Natural killer cell (primary cell): ENCODE data around the gene MAST1. TPM values are rescaled to one million over a fixed set of nuclear protein-coding genes. Genes with fewer than 3 reads are reported as not detected.
A peak's percentile ranks its signal among the peaks of the same experiment; 100 is the strongest.

Source experiments
- ATAC-seq, 3 donors: fragments of 150-1000 bp in 2 of 3; fragments of 200-7000 bp in 1 of 3; cut with Tn5 transposase; 1 replicate in 1 of 3; 2 replicates in 2 of 3; pipeline ENCODE4 v1.10.0; 2021; ENCODE audit warnings: mild to moderate bottlenecking in 2 of 3, moderate library complexity in 2 of 3
- DNase-seq, 2 donors: peaks; one replicate each; pipeline versions ENCODE4 v3.0.0 to v3.0.0-alpha.2; 2013 to 2021; ENCODE audit warnings: mixed read lengths in 1 of 2
- H3K27ac ChIP-seq: one replicate; pipeline ENCODE4 v1.5.1; 2013; ENCODE audit warnings: mild to moderate bottlenecking, low read length
- H3K27me3 ChIP-seq: one replicate; pipeline ENCODE4 v1.6.1; 2013; ENCODE audit warnings: low read length; ENCODE audit not compliant: control insufficient read depth, insufficient read depth
- H3K36me3 ChIP-seq: one replicate; pipeline ENCODE4 v1.6.1; 2013; ENCODE audit warnings: low read length; ENCODE audit not compliant: control insufficient read depth, insufficient read depth
- H3K4me1 ChIP-seq: one replicate; pipeline ENCODE4 v1.6.1; 2013; ENCODE audit warnings: low read length; ENCODE audit not compliant: control insufficient read depth, insufficient read depth
- H3K4me3 ChIP-seq: one replicate; pipeline ENCODE4 v1.5.1; 2013; ENCODE audit warnings: low read length
- H3K9me3 ChIP-seq: one replicate; pipeline ENCODE4 v1.6.1; 2013; ENCODE audit warnings: low read length; ENCODE audit not compliant: control insufficient read depth, insufficient read depth
- H3K27ac Mint-ChIP-seq, 2 donors: one replicate each; pipeline ENCODE4 v1.8.0; 2022; ENCODE audit warnings: mild to moderate bottlenecking in 2 of 2, mixed read lengths in 2 of 2, moderate library complexity in 1 of 2
- H3K27me3 Mint-ChIP-seq, 2 donors: one replicate each; pipeline ENCODE4 v1.8.0; 2022; ENCODE audit warnings: low read depth in 2 of 2, mixed read lengths in 2 of 2
- H3K36me3 Mint-ChIP-seq: one replicate; pipeline ENCODE4 v1.8.0; 2022; ENCODE audit warnings: mixed read lengths
- H3K4me1 Mint-ChIP-seq, 2 donors: one replicate each; pipeline ENCODE4 v1.8.0; 2022; ENCODE audit warnings: mixed read lengths in 2 of 2
- H3K4me3 Mint-ChIP-seq: one replicate; pipeline ENCODE4 v1.8.0; 2022; ENCODE audit warnings: mild to moderate bottlenecking, moderate library complexity, mixed read lengths
- H3K9me3 Mint-ChIP-seq, 2 donors: one replicate each; pipeline ENCODE4 v1.8.0; 2022; ENCODE audit warnings: mixed read lengths in 2 of 2
- WGBS: methylation state at CpG from one replicate; pipeline ENCODE4 v1.1.7; 2013; ENCODE audit warnings: missing lambda C conversion rate; ENCODE audit not compliant: insufficient coverage; 5-methylcytosine and 5-hydroxymethylcytosine counted together
- intact Hi-C: fragments of 100-400 bp; cut with micrococcal nuclease; formaldehyde crosslinking; loops from one replicate; pipeline ENCODE4 v1.14.2; 2022
- total RNA-seq, 4 donors: library from RNA; stranded (reverse); fragments of 120-200 nt in 1 of 4; gene quantifications; one replicate each; pipeline versions ENCODE4 v1.2.3 to v1.2.4, GENCODE V29; 2013 to 2022
- TF ChIP-seq, protein P1 (sequence below): fragments of 200-600 bp; IDR thresholded peaks from one replicate; pipeline ENCODE4 v1.8.0; 2022; ENCODE audit warnings: antibody characterized with exemption

The MAST1 gene
- total RNA-seq, 3 donors from 2014 or later (not counting 1 experiment from before 2014, with no cell fraction given): 0.07 to 0.88 TPM; not detected in 1

- TF ChIP-seq, protein P1, sequence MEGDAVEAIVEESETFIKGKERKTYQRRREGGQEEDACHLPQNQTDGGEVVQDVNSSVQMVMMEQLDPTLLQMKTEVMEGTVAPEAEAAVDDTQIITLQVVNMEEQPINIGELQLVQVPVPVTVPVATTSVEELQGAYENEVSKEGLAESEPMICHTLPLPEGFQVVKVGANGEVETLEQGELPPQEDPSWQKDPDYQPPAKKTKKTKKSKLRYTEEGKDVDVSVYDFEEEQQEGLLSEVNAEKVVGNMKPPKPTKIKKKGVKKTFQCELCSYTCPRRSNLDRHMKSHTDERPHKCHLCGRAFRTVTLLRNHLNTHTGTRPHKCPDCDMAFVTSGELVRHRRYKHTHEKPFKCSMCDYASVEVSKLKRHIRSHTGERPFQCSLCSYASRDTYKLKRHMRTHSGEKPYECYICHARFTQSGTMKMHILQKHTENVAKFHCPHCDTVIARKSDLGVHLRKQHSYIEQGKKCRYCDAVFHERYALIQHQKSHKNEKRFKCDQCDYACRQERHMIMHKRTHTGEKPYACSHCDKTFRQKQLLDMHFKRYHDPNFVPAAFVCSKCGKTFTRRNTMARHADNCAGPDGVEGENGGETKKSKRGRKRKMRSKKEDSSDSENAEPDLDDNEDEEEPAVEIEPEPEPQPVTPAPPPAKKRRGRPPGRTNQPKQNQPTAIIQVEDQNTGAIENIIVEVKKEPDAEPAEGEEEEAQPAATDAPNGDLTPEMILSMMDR: no peak
- Mint-ChIP-seq H3K36me3 (peaks cover 14% of the 10 kb centered on the region), H3K27me3 (no peaks in the 10 kb centered on the region), H3K9me3 (no peaks in the 10 kb centered on the region), H3K4me1 (peaks cover 9 to 23% of the 10 kb centered on the region in 2 donors), H3K4me3 (peak overlapping the region; percentile 96), H3K27ac (peak overlapping the region; percentile 90 to 93)
- 12% methylated on average over 26 of the region's 26 CpGs for WGBS
- Histone ChIP-seq H3K27me3 (no peaks in the 10 kb centered on the region), H3K4me1 (peaks cover 18% of the 10 kb centered on the region), H3K9me3 (no peaks in the 10 kb centered on the region), H3K4me3 (peak overlapping the region; percentile 87), H3K27ac (peak overlapping the region; percentile 72), H3K36me3 (peaks cover 17% of the 10 kb centered on the region)
- no peak for ATAC-seq
- DNase-seq: no peak
- intact Hi-C loops: loop anchor here (2.0 kb wide), 2 partner anchors 27 to 47 kb away; partner anchors contain the start of genes CALR and SYCE2
Measured at GRCh38 chr19:12891553-12892021, 53.3 kb downstream of the MAST1 start.

- Mint-ChIP-seq H3K4me3 (peak overlapping the region; percentile 45), H3K4me1 (peaks cover 9 to 22% of the 10 kb centered on the region in 2 donors), H3K36me3 (peaks cover 14% of the 10 kb centered on the region), H3K27ac (no peak overlapping the region), H3K9me3 (no peaks in the 10 kb centered on the region), H3K27me3 (no peaks in the 10 kb centered on the region)
- intact Hi-C loops: no loop called here
- ATAC-seq (no peak), DNase-seq (no peak)
- peaks cover 30% of the 10 kb centered on the region for H3K36me3 ChIP-seq
- 97% methylated on average over 5 of the region's 5 CpGs for WGBS
- H3K9me3 ChIP-seq: no peaks in the 10 kb centered on the region
- H3K27ac ChIP-seq: no peak overlapping the region
- no peaks in the 10 kb centered on the region for H3K27me3 ChIP-seq
- peaks cover 18% of the 10 kb centered on the region for H3K4me1 ChIP-seq
- no peak overlapping the region for H3K4me3 ChIP-seq
- TF ChIP-seq, protein P1: no peak
Measured at GRCh38 chr19:12893582-12893981, 55.3 kb downstream of the MAST1 start.

GRCh38 chr19:12896460-12896859 is 58.1 kb downstream of the MAST1 start:
- 97% methylated on average over 17 of the region's 17 CpGs for WGBS
- Histone ChIP-seq H3K4me3 (no peak overlapping the region), H3K4me1 (peaks cover 14% of the 10 kb centered on the region), H3K9me3 (no peaks in the 10 kb centered on the region), H3K27ac (no peak overlapping the region), H3K27me3 (no peaks in the 10 kb centered on the region), H3K36me3 (peaks cover 36% of the 10 kb centered on the region)
- intact Hi-C loops: no loop called here
- DNase-seq (no peak), ATAC-seq (no peak)
- no peak overlapping the region for H3K4me3 Mint-ChIP-seq
- peaks cover 14% of the 10 kb centered on the region for H3K36me3 Mint-ChIP-seq
- H3K9me3 Mint-ChIP-seq: no peaks in the 10 kb centered on the region
- no peak overlapping the region for H3K27ac Mint-ChIP-seq
- peaks cover 0 to 10% of the 10 kb centered on the region in 2 donors for H3K4me1 Mint-ChIP-seq
- no peaks in the 10 kb centered on the region for H3K27me3 Mint-ChIP-seq
- TF ChIP-seq, protein P1: no peak
